GM19395 (cell line): ENCODE data around the gene ALG12.
A peak's percentile ranks its signal among the peaks of the same experiment; 100 is the strongest.

Experiments used
- ATAC-seq: cut with Tn5 transposase; IDR thresholded peaks from one replicate; pipeline ENCODE4 v1.9.1; 2021; ENCODE audit warnings: mild to moderate bottlenecking, moderate library complexity; ENCODE audit not compliant: unreplicated experiment

Gene ALG12

GRCh38 chr22:49917974-49918910, at the start of gene ALG12, which contains the start of gene CRELD2:
Gene ALG12, minus strand, starts transcription at chr22:49918438. Its CDS starts 4,673 bp downstream, at chr22:49913765.
Gene CRELD2, plus strand, starts transcription at chr22:49918634. Its CDS starts 136 bp downstream, at chr22:49918770.
- ATAC-seq = peak; percentile 87

GRCh38 chr22:49967706-49968208, 49.5 kb upstream of the ALG12 start:
- ATAC-seq = no peak

- no peak for ATAC-seq
Observed at GRCh38 chr22:49966774-49967705, 48.8 kb upstream of the ALG12 start.

GRCh38 chr22:49966041-49966773, 48.0 kb upstream of the ALG12 start:
- no peak for ATAC-seq

GRCh38 chr22:49965091-49966040, 47.1 kb upstream of the ALG12 start:
- ATAC-seq = no peak

GRCh38 chr22:49964136-49965090, 46.2 kb upstream of the ALG12 start:
- ATAC-seq = no peak

GRCh38 chr22:49963647-49964026, 45.4 kb upstream of the ALG12 start:
- ATAC-seq = no peak

GRCh38 chr22:49962751-49963646, 44.8 kb upstream of the ALG12 start:
- no peak for ATAC-seq

GRCh38 chr22:49962012-49962750, 43.9 kb upstream of the ALG12 start:
- ATAC-seq = no peak

DNA sequence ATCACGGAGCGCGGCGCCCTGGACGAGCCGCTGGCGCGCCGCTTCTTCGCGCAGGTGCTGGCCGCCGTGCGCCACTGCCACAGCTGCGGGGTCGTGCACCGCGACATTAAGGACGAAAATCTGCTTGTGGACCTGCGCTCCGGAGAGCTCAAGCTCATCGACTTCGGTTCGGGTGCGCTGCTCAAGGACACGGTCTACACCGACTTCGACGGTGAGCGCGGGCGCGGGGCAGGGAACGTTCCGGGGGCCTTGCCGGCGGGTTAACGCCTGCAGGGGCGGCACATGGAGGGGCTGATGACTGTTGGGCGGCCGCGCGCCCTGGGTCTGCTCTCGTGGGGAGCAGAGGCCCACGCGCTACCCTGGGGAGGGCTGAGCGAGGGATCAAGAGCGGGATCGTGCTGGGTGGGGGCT, 43.4 kb upstream of the ALG12 start:
- ATAC-seq = no peak

DNA sequence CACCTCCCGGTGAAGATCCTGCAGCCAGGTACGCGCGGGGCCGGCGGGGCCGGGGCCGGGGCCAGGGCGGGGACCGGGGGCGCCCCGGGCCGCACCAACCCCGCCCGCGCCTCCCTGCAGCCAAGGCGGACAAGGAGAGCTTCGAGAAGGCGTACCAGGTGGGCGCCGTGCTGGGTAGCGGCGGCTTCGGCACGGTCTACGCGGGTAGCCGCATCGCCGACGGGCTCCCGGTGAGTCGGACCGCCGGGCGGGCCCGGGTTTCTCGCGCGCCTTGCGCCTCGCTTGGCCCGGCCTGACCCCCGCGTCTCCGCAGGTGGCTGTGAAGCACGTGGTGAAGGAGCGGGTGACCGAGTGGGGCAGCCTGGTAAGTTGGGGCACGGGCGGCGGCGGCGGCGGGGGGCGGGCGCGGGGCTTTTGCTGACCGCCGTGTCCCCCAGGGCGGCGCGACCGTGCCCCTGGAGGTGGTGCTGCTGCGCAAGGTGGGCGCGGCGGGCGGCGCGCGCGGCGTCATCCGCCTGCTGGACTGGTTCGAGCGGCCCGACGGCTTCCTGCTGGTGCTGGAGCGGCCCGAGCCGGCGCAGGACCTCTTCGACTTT, 42.9 kb upstream of the ALG12 start:
- no peak for ATAC-seq

GRCh38 chr22:49960159-49961004, 42.1 kb upstream of the ALG12 start, which contains the start of gene PIM3:
Gene PIM3, plus strand, starts transcription at chr22:49960772. Its CDS starts 176 bp downstream, at chr22:49960948.
- peak; percentile 63 for ATAC-seq

DNA sequence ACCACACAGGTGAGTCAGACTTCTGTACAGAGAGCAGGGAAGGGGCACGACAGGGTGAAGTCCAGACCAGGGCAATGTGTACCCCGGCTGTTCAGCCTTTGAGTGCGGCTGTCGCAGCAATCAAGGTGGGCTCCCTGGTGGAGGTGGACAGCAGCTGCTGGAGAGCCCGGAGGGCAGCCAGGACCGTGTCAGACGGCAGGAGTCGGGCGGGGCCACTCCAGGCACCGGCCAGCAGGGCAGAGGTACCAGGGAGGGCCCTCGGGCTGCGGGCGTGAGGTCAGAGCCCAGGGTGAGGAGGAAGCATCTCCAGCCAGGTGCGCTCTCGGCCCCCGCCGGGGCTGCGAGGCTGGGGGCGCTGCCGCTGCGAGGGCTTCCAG, 41.5 kb upstream of the ALG12 start:
- no peak for ATAC-seq

DNA sequence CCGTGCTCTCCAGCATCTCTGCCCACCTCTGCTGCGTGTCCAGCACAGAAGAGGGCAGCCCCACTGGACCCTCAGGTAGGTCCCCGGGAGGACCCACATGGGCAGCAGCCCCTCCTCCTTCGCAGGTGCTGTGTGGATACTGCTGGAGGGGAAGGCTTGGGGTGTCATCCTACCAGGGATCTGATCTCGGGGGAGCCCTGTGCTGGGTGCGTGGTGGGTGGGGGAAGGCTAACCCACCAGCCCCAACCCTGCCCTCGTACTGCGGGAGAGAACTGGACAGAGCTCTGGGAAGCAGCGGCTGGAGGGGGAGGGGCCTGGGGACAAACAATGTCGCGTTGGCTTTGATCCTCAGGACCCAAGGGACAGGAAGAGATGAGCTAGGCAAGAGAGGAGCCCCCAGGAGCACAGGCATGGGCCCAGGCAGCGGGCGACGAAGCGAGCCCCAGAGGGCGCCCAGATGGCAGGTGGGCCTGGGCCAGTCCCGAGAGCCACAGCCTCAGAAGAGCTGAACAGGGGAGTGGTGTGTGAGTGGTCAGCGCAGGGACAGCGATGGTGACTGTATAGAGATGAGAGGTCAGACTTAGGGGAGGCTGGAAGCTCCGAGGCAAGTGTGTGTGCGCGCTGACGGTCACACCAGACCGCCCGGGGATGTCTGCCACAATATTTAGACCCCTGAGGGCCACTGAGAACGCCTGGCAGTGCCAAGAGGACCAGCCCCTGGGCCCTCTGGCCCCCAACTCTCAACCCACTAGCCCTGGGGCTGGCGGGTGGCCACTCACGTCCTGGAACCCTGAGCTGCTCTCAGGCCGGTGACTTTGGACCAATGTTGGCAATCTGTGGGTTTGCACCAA, 40.9 kb upstream of the ALG12 start:
- no peak for ATAC-seq
